ENCODE data around the gene HMGN4.

GRCh38 chr6:26571592-26572296 is 33.6 kb downstream of the HMGN4 start:
- no peak for TF ChIP-seq CTCF (IDR thresholded peaks at IDR 0.05)
- TF ChIP-seq POLR2AphosphoS5 (IDR thresholded peaks at IDR 0.05; ENCODE audit: insufficient read depth in 1 of 2, low read depth in 1 of 2) = peak in 1 of 2 donors; percentile 74
- TF ChIP-seq POLR2A (IDR thresholded peaks at IDR 0.05) = no peak

Measured in vagina (tissue), 2 donors.